SH-SY5Y (cell line): ENCODE results near the gene ANXA2R.

Experiments used
- GATA2 ChIP-seq: IDR thresholded peaks from 2 replicates; pipeline ENCODE4 v1.6.1; 2011; ENCODE audit warnings: mild to moderate bottlenecking, low read depth, low read length
- GATA3 ChIP-seq: IDR thresholded peaks from 2 replicates; pipeline ENCODE4 v1.6.1; 2011; ENCODE audit warnings: low read depth, mild to moderate bottlenecking, low read length, moderate library complexity

DNA sequence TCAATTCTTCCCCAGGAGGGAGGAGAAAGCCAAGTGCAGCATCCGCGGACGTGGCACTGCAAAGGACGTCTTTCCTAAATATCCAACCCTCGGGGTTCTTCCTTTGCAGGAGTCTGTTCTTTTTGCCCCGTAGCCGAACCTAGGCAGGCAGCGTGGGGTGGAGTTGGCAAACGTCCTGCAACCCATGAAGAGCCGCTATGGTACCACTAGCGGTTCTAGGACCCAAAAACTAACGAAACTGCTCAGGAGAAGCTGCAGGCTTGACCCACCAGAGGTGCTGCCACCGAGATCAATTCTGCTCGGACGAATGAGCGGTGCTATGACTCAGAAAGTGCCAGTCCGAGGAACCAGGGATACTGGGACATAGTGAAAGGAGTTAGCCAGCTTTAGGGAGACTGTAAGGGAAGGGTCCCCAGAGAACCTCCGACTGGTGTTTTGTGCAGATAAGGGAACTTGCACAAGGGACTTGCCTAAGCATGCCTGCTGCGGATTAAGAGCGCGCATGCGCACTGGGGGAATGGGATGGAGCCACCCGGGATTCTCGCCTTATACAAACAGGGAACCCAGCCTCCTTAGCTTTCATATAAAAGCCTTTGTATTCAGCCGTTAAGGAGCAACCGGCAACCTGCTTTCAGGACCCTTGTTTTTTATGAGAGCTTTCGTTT lies 32.7 kb downstream of the ANXA2R start:
- TF ChIP-seq GATA3 (no peak), GATA2 (peak; percentile 53; the same call in 1 of the 2 replicates)
